IMR-90 (cell line): Measurements from ENCODE around the gene RORC. TPM values are rescaled to one million over a fixed set of nuclear protein-coding genes. Genes with fewer than 3 reads are reported as not detected.

Experiments used
- ATAC-seq: fragments of 200-7000 bp; cut with Tn5 transposase; 2 replicates; pipeline ENCODE4 v1.9.1; 2020; ENCODE audit warnings: low read depth, mild to moderate bottlenecking, moderate library complexity
- BruUV-seq: library from RNA; stranded (reverse); fragments of 400-500 nt; replicated peaks from 2 replicates; lab custom pipeline; 2021; lab: Mats Ljungman, UMichigan
- CTCF ChIA-PET: fragments of 300-600 bp; formaldehyde crosslinking; extraction: SDS; loops from one replicate; lab custom pipeline; 2021; ENCODE audit warnings: antibody characterized with exemption; lab: Yijun Ruan, JAX
- POLR2A ChIA-PET: fragments of 300-600 bp; sonication (Branson Sonifier 250); formaldehyde crosslinking; loops from one replicate; lab custom pipeline; 2022; ENCODE audit warnings: antibody characterized with exemption; ENCODE audit not compliant: unreplicated experiment; lab: Charles Lee
- DNase-seq: peaks from one replicate; pipeline ENCODE4 v3.0.0; 2013
- H2AFZ ChIP-seq: replicated peaks from 2 replicates; pipeline ENCODE3; 2013; ENCODE audit warnings: low read length, mild to moderate bottlenecking; ENCODE audit not compliant: poor library complexity
- H2AK5ac ChIP-seq: 2 replicates; pipeline ENCODE4 v1.6.1; 2013; ENCODE audit warnings: low read depth, low read length, inconsistent platforms
- H2AK9ac ChIP-seq: replicated peaks from 2 replicates; pipeline ENCODE3; 2013; ENCODE audit warnings: mild to moderate bottlenecking, low read depth, low read length, moderate library complexity; ENCODE audit not compliant: poor library complexity
- H2BK120ac ChIP-seq: 2 replicates; pipeline ENCODE4 v1.6.1; 2013; ENCODE audit warnings: low read depth, low read length, inconsistent platforms
- H2BK15ac ChIP-seq: 3 replicates; pipeline ENCODE4 v1.6.1; 2013; ENCODE audit warnings: low read depth, low read length, inconsistent platforms
- H2BK20ac ChIP-seq: 2 replicates; pipeline ENCODE4 v1.6.1; 2013; ENCODE audit warnings: low read depth, mild to moderate bottlenecking, inconsistent platforms, low read length, moderate library complexity
- H2BK5ac ChIP-seq: 2 replicates; pipeline ENCODE4 v1.6.1; 2013; ENCODE audit warnings: mild to moderate bottlenecking, low read depth, low read length, inconsistent platforms; ENCODE audit not compliant: poor library complexity, severe bottlenecking
- H3K14ac ChIP-seq: replicated peaks from 2 replicates; pipeline ENCODE4 v1.6.1; 2013; ENCODE audit warnings: low read depth, low read length, inconsistent platforms
- H3K18ac ChIP-seq: 2 replicates; pipeline ENCODE4 v1.6.1; 2013; ENCODE audit warnings: low read depth, low read length, control low read depth
- H3K23ac ChIP-seq: 2 replicates; pipeline ENCODE4 v1.6.1; 2013; ENCODE audit warnings: low read depth, low read length, inconsistent platforms
- H3K27ac ChIP-seq: 2 replicates; pipeline ENCODE4 v1.5.1; 2013; ENCODE audit warnings: mild to moderate bottlenecking, control low read depth, low read length; ENCODE audit not compliant: insufficient read depth
- H3K27me3 ChIP-seq: 2 replicates; pipeline ENCODE4 v1.6.1; 2013; ENCODE audit warnings: low read length; ENCODE audit not compliant: control insufficient read depth, insufficient read depth
- H3K36me3 ChIP-seq: 2 replicates; pipeline ENCODE4 v1.6.1; 2013; ENCODE audit warnings: low read length, mixed read lengths; ENCODE audit not compliant: control insufficient read depth, insufficient read depth
- H3K4ac ChIP-seq: 2 replicates; pipeline ENCODE4 v1.6.1; 2013; ENCODE audit warnings: low read depth, low read length, inconsistent platforms
- H3K4me1 ChIP-seq: 2 replicates; pipeline ENCODE4 v1.6.1; 2013; ENCODE audit warnings: low read length, mixed read lengths; ENCODE audit not compliant: control insufficient read depth, insufficient read depth
- H3K4me2 ChIP-seq: 2 replicates; pipeline ENCODE4 v1.6.1; 2013; ENCODE audit warnings: low read depth, mild to moderate bottlenecking, control low read depth, low read length, moderate library complexity
- H3K4me3 ChIP-seq: 2 replicates; pipeline ENCODE4 v1.5.1; 2013; ENCODE audit warnings: low read depth, mild to moderate bottlenecking, control low read depth, low read length, moderate library complexity; ENCODE audit not compliant: insufficient read depth
- H3K56ac ChIP-seq: 2 replicates; pipeline ENCODE4 v1.6.1; 2013; ENCODE audit warnings: low read length, inconsistent platforms; ENCODE audit not compliant: insufficient read depth; ENCODE audit errors: extremely low read depth
- H3K79me1 ChIP-seq, 2 experiments: 2 replicates each; pipeline ENCODE4 v1.6.1; 2013; ENCODE audit warnings: low read length in 2 of 2, inconsistent platforms in 1 of 2, low read depth in 1 of 2
- H3K9ac ChIP-seq: 2 replicates; pipeline ENCODE4 v1.6.1; 2013; ENCODE audit warnings: low read depth, low read length, control low read depth
- H3K9me1 ChIP-seq: 2 replicates; pipeline ENCODE4 v1.6.1; 2013; ENCODE audit warnings: low read length, inconsistent platforms; ENCODE audit not compliant: insufficient read depth
- H3K9me3 ChIP-seq: 2 replicates; pipeline ENCODE4 v1.6.1; 2013; ENCODE audit warnings: low read length; ENCODE audit not compliant: control insufficient read depth, insufficient read depth
- H4K20me1 ChIP-seq: 2 replicates; pipeline ENCODE4 v1.6.1; 2013; ENCODE audit warnings: low read length, inconsistent platforms; ENCODE audit not compliant: insufficient read depth
- H4K5ac ChIP-seq: 2 replicates; pipeline ENCODE4 v1.6.1; 2013; ENCODE audit warnings: mild to moderate bottlenecking, low read depth, low read length, control low read depth
- H4K8ac ChIP-seq, 2 experiments: 2 replicates each; pipeline ENCODE4 v1.6.1; 2013; ENCODE audit warnings: low read depth in 2 of 2, low read length in 2 of 2, control low read depth in 1 of 2, inconsistent platforms in 1 of 2
- H4K91ac ChIP-seq: 2 replicates; pipeline ENCODE4 v1.6.1; 2013; ENCODE audit warnings: low read depth, low read length, inconsistent platforms; ENCODE audit not compliant: insufficient read depth
- BHLHE40 ChIP-seq: fragments of 150-350 bp; IDR thresholded peaks from 2 replicates; pipeline ENCODE4 v1.6.1; 2016; ENCODE audit warnings: mild to moderate bottlenecking, low read depth, low read length
- CEBPB ChIP-seq: IDR thresholded peaks from 2 replicates; pipeline ENCODE4 v1.6.1; 2012; ENCODE audit warnings: low read depth, low read length, improper control_type of control experiment
- CHD1 ChIP-seq: IDR thresholded peaks from 2 replicates; pipeline ENCODE4 v1.6.1; 2012; ENCODE audit warnings: low read depth, low read length, improper control_type of control experiment
- CTCF ChIP-seq: conservative IDR thresholded peaks from 2 replicates; pipeline ENCODE4 v1.5.1; 2012; ENCODE audit warnings: mild to moderate bottlenecking, low read depth, low read length, improper control_type of control experiment
- ELK1 ChIP-seq: fragments of 150-350 bp; IDR thresholded peaks from 2 replicates; pipeline ENCODE4 v1.6.1; 2016; ENCODE audit warnings: low read depth, mild to moderate bottlenecking, low read length, moderate library complexity, borderline replicate concordance
- FOS ChIP-seq: fragments of 150-350 bp; IDR thresholded peaks from 2 replicates; pipeline ENCODE4 v1.6.1; 2016; ENCODE audit warnings: low read depth, low read length
- MAFK ChIP-seq: IDR thresholded peaks from 2 replicates; pipeline ENCODE4 v1.6.1; 2012; ENCODE audit warnings: low read depth, low read length, improper control_type of control experiment
- MAZ ChIP-seq: IDR thresholded peaks from 2 replicates; pipeline ENCODE4 v1.6.1; 2012; ENCODE audit warnings: low read depth, mild to moderate bottlenecking, low read length, improper control_type of control experiment, moderate library complexity, borderline replicate concordance
- MXI1 ChIP-seq: IDR thresholded peaks from 2 replicates; pipeline ENCODE4 v1.6.1; 2012; ENCODE audit warnings: low read depth, mild to moderate bottlenecking, low read length, moderate library complexity, borderline replicate concordance
- NFE2L2 ChIP-seq: fragments of 150-350 bp; IDR thresholded peaks from 2 replicates; pipeline ENCODE4 v1.6.1; 2016; ENCODE audit warnings: low read depth, mild to moderate bottlenecking, low read length
- POLR2A ChIP-seq: IDR thresholded peaks from 2 replicates; pipeline ENCODE4 v1.6.1; 2012; ENCODE audit warnings: mild to moderate bottlenecking, low read depth, low read length
- RAD21 ChIP-seq: IDR thresholded peaks from 2 replicates; pipeline ENCODE4 v1.6.1; 2012; ENCODE audit warnings: low read length, improper control_type of control experiment
- RCOR1 ChIP-seq: IDR thresholded peaks from 2 replicates; pipeline ENCODE4 v1.6.1; 2012; ENCODE audit warnings: mild to moderate bottlenecking, low read length, improper control_type of control experiment; ENCODE audit not compliant: insufficient replicate concordance
- RFX5 ChIP-seq: IDR thresholded peaks from 2 replicates; pipeline ENCODE4 v1.8.0; 2012; ENCODE audit warnings: low read depth, mild to moderate bottlenecking, low read length, moderate library complexity
- SMC3 ChIP-seq: fragments of 150-350 bp; IDR thresholded peaks from 2 replicates; pipeline ENCODE4 v1.6.1; 2016; ENCODE audit warnings: low read depth, mild to moderate bottlenecking, antibody characterized with exemption, low read length, moderate library complexity
- USF2 ChIP-seq: fragments of 150-350 bp; IDR thresholded peaks from 2 replicates; pipeline ENCODE4 v1.6.1; 2017; ENCODE audit warnings: mild to moderate bottlenecking, antibody characterized with exemption, low read length, low read depth
- WGBS, 2 experiments: methylation state at CpG; one replicate each; pipeline versions ENCODE4 v1.1.5 to v1.1.7; 2013; ENCODE audit warnings: missing lambda C conversion rate in 2 of 2; ENCODE audit not compliant: insufficient read length in 1 of 2; ENCODE audit errors: extremely low coverage in 2 of 2; 5-methylcytosine and 5-hydroxymethylcytosine counted together
- dilution Hi-C: fragments of 300-500 bp; cut with HindIII; formaldehyde crosslinking; loops from one replicate; pipeline ENCODE4 v1.14.3; 2018; ENCODE audit warnings: low sequenced_read_pairs; ENCODE audit not compliant: unreplicated experiment
- in situ Hi-C: fragments of 300-500 bp; cut with MboI; formaldehyde crosslinking; loops from 3 replicates; pipeline ENCODE4 v1.14.3; 2019; ENCODE audit warnings: low sequenced_read_pairs, inconsistent platforms, mixed read lengths
- intact Hi-C: fragments of 100-400 bp; cut with micrococcal nuclease; formaldehyde crosslinking; loops from 2 replicates; pipeline ENCODE4 v1.10.0; 2022
- polyA plus RNA-seq, 3 experiments: library from polyadenylated mRNA; depleted of rRNA; stranded (reverse); fragments of >200 nt; gene quantifications; 2 replicates each; pipeline ENCODE4 v1.2.3, GENCODE V29; 2012; ENCODE audit warnings: low replicate concordance in 1 of 3
- total RNA-seq: library from RNA; depleted of rRNA; stranded (reverse); fragments of >200 nt; gene quantifications from 2 replicates; pipeline ENCODE4 v1.2.3, GENCODE V29; 2012

Gene RORC
- total and polyA plus RNA-seq, 2 of the 4 experiments (the other 2 are of a cell fraction), result not detected

- peak; percentile 61 for ATAC-seq
- Histone ChIP-seq H3K18ac (no peak overlapping the region), H3K14ac (no peak overlapping the region), H2AK5ac (no peak overlapping the region), H4K5ac (no peak overlapping the region), H2AFZ (peak overlapping the region; percentile 49), H3K27me3 (peaks cover 51% of the 10 kb centered on the region), H4K91ac (no peak overlapping the region), H3K4me1 (no peaks in the 10 kb centered on the region), H3K27ac (no peak overlapping the region), H3K56ac (no peak overlapping the region), H2BK5ac (no peak overlapping the region), H4K20me1 (no peaks in the 10 kb centered on the region), H2BK120ac (no peak overlapping the region), H3K23ac (no peak overlapping the region), H3K9ac (no peak overlapping the region), H3K79me1 (no peaks in the 10 kb centered on the region), H4K8ac (no peak overlapping the region), H2BK20ac (no peak overlapping the region), H3K4me2 (no peak overlapping the region), H2BK15ac (no peak overlapping the region), H3K36me3 (no peaks in the 10 kb centered on the region), H3K9me3 (no peaks in the 10 kb centered on the region), H2AK9ac (no peak overlapping the region), H3K4ac (no peak overlapping the region), H3K9me1 (no peaks in the 10 kb centered on the region), H3K4me3 (no peak overlapping the region)
- in situ Hi-C loops (no loop called here), intact Hi-C loops (loop anchor here (10.0 kb wide), 1 partner anchor 288 kb away; the partner anchor contains the start of gene TUFT1), dilution Hi-C loops (no loop called here)
- BruUV-seq, result no TSS peak
- WGBS, 2 experiments, result 20% methylated on average over 3 of the region's 10 CpGs; no CpG with 5 or more reads in 1 of the 2 experiments
- peak; percentile 41 for DNase-seq
- CTCF ChIA-PET, result no interaction called here
- POLR2A ChIA-PET, result no interaction called here
- no peak for TF ChIP-seq ELK1
- no peak for TF ChIP-seq CTCF
- TF ChIP-seq BHLHE40, result no peak
- TF ChIP-seq MXI1, result no peak
- no peak for TF ChIP-seq FOS
- TF ChIP-seq NFE2L2, result no peak
- no peak for TF ChIP-seq RAD21
- no peak for TF ChIP-seq SMC3
- TF ChIP-seq CEBPB, result no peak
- no peak for TF ChIP-seq POLR2A
- TF ChIP-seq MAZ, result no peak
- TF ChIP-seq RCOR1, result no peak
- TF ChIP-seq USF2, result no peak
- TF ChIP-seq CHD1, result no peak
- TF ChIP-seq RFX5, result no peak
- no peak for TF ChIP-seq MAFK
These were observed 847 bp upstream of the RORC start for GRCh38 chr1:151832318-151832980.
